Stimulated activated CD8-positive, alpha-beta memory T cell treated with anti-CD3 and anti-CD28 coated beads, Interleukin-15, amount 100 ng/mL, for 24 hours (primary cell): ENCODE data around the gene MSANTD2.
A peak's percentile ranks its signal among the peaks of the same experiment; 100 is the strongest.

Experiments used
- DNase-seq: peaks from one replicate; pipeline ENCODE4 v3.0.0-alpha.2; 2020; ENCODE audit warnings: low read depth

The MSANTD2 gene

DNA sequence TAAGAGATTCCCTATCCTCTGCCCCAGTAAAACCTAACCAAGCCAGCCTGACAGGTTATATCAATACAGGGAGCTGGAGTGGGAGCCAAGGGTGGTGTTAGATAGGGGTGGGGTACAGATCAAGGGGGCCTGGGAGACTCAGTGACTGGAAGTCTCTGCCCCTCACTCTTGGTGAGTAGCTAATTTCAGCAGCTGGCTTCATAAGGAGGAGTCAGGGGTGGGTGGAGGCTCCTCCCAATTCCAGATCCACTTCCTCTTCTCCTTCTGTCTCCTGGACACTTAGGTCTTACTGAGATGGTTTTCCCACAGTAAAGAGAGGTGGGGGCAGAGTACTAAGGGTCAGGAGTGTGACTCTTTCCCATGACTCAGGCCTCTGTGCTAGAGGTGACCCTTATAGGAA, 47.0 kb downstream of the MSANTD2 start:
- no peak for DNase-seq

DNA sequence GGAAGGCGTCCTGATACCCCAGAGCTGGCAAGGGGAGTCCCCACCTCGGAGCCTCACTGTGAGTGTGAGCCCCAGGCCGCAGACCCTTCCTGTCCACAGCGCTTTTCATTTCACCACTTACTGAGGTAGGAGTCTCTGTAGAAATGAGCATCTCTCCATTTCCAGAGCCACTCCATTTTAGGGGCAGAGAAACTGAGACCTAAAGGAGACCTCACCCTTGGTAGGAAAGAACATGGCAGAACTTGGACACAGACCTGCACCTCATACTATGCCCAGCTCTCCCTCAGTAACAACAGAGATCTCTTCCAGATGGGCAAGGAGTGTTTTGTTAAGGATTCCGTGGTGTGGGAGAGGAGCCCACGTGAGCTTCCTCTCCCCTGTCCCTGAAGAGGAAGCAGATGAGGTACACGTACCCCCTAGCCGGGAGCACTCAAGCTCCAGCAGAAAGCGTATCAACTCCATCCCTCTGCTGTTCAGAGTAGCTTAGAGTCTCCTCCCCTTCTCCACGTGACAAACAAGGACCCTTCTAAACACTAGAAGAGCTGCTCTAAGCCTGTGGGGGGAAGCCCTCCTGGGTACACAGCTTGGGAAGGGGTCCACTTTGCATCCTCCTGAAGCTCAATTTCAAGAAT, 47.6 kb downstream of the MSANTD2 start:
- DNase-seq: no peak

DNA sequence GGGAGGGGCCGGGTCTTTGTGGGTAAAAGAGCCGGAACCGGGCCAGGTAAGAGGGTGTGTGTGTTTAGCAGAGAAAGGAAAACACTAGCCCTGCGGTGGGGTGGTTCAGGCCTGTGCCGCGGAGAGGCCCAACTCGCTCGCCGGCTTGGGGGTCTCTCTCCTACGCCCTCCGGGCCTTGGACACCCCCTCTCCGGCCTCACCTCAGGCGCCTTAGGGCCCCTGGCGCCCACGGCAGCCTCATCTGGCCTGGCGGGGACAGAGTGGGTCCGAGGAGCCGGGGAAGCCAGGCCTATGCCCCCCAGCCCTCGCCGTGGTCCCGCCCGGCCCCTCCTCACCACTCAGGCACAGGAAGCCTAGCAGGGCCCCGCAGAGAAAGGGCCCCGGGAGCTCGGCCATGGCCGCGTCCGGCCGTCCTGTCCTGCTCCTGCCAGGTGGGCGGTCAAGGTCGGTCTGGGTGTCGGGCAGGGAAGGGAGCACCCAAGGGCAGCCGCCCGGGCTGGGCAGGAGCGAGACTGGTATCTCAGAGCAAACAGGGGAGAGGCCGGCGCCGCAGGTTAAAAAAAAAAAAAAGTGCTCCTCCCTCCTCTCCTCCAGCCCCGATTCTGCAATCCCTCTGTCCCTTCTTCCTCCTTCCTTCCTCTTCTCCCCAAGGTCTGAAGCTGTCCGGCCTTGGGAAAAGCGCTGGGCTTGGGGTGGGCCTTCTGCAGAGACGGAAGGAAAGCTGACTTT, 48.3 kb downstream of the MSANTD2 start, which contains the start of gene VSIG2:
Gene VSIG2, minus strand, starts transcription at position 515 of the 730 bp plus-strand sequence. Its CDS starts 118 bp downstream, at position 397.
- no peak for DNase-seq

DNA sequence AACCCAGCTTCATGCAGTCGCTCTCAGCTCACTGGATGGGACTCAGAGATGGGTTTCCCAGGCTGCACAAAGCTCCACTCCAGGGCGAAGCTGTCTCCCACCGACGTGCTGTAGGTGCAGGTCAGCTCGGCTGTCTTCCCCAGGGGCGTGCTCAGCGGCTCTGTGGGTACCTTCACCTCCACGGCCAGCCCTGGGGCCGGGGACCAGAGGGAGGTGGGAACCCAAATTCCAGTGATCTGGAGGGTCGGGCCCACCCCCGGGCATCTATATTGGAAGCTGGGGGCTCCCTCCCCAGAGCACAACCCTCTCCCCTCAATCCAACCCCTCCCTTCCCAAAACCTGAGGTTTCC, 48.8 kb downstream of the MSANTD2 start:
- DNase-seq: no peak

DNA sequence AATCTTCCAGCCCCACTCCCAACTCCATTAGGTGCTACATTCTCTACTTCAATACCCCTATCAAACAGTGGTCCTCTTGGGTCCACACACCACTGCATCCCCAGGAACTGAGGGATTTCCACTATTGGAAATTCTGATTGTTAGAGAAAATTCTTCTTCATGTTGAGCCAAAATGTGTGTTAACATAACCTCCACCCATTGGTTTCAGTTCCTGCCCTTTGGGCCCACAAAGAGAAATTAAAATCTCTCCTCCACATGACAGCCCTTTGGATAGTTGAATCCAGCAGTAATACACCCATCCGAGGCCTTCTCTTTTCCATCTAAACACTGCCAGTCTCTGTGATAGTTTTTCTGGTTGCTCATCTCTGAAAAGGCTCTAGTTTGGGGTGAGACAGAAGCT, 50.3 kb downstream of the MSANTD2 start:
- no peak for DNase-seq

DNA sequence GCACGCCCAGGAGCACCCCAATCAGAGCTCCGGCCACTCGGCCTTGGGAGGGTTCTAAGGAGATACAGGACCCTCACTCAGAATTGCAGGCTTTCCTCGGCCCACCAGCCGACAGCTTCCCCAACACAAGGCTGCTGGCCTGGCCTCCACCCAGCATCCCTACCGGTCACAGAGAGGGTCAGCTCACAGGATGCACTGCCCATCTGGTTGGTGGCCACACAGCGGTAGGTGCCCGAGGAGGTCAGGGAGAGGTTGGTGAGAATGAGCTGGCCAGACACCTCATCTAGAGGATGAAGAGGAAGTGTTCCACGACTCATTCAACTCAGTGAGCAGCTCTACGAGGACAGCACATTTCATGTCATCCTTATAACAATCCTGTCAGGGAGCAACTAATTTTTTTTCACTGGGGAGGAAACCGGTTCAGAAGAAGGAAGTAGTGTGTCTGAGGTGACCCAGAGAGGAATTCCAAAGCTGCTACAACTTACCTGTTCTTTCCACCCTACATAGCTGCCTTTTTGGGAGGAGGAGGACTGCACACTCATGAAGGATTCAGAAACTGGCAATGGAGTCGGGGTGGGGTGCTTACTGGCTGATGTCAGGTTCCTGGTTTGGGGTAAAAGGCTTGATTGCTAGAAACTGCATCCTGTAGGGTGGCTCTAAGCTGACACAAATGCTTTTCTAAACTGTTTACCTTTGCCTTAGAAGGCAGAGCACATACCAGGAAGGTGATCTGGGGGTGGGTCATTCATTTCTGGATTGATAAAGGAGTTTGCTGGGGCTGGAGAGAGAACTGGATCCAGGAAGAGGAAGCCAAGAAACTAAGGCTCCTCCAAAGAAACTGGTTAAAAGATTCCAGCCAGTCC, 51.5 kb downstream of the MSANTD2 start:
- DNase-seq: no peak

DNA sequence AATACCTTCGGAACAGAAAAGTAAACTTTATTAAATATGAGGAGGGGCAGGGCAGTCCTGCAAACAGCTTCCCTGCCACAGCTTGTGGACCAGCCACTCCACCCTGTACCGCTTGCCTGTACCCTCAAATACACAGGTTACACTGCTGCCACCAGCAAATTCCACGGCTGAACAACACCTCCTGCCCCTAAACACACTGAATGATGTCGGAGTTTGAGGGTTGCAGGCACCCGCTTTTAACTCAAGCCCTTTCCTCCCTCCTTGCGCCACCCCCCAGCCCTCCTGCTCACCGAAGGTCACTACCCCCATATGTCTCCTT, 52.1 kb downstream of the MSANTD2 start:
- no peak for DNase-seq

DNA sequence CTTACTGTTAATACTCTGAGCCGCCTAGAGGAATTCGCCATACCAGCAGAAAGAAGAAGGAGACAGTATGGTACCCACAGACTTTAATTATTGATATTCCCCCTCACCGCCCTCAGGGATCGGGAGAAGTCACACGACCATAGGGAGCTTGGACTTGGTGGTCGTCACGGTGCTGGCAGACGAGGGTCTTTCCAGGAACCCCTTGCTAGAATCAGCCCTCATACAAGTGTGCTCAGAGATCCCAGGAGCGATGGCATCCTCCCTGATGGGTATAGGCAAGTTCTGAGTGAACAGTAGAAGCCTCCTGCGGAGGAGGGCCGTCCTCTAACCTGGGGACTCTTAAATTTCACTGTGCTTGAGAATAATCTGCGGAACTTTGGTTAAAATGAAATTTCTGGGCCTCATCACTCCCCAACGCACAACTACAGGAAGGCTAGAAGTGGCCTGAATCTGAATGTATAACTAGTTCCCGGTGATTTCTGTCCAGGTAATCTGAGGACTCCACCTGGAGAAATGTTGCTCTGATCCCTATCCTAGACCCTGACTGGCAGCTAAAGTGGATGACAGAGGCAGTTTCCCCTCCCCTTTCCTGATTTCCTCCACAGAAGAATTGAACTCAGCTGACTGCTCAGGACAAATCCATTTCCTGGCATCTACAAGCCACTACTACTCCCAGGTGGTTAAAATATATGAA, 52.7 kb downstream of the MSANTD2 start:
- no peak for DNase-seq

DNA sequence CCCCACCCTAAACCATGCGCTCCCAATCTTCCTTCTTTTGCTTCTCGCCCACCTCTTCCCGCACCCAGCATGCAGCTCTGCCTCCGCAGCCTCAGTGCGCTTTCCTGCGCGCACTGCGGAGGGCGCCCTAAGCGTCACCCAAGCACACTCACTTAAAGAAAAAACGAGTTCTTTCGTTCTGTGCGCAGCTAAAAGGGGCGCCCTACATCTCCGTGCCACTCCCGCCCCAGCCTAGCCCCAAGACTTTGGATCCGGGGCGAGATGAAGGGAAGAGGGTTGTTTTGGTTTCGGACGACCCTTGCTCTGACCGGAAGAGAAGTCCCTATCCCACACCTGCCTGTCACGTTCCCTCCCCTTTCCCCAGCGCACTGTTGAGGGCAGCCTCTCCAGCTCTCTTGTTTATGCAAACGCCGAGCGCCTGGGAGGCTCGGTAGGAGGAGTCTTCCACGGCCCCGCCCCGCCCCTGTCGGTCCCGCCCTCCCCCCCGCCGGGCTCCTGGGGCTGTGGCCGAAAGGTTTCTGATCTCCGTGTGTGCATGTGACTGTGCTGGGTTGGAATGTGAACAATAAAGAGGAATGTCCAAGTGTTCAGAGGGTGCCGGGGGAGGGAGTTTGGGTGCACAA, 53.5 kb downstream of the MSANTD2 start:
- peak; percentile 53 for DNase-seq

DNA sequence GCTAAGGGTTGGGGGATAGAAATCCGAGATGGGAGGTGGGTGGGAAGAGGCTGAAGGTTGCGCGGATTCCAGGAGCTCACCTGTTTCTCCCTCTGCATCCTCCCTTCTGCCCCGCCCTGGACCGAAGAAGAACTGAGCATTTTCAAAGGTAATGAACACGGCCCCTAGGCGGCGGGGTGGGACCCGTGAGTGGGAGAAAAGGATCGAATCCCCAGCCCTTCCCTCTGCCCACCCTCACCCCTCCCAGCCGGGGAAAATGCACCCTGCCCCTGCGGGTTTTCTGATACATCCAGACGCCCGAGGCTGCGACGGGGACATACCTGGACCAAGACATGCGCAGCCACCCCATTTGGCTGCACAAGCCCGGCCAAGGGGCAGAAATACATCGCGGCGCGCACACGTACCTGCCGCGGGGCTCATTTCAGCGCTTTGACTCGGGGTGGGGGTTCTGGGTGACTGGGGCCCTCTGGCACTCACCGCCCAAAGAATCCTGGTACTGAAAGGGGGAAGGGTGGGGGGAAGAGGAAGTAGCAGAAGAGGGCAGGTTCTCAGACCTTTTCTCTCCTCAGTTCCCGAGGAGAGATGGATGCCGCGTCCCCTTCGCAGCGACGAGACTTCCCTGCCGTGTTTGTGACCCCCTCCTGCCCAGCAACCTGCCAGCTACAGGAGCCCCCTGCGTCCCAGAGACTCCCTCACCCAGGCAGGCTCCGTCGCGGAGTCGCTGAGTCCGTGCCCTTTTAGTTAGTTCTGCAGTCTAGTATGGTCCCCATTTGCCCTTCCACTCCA, 54.2 kb downstream of the MSANTD2 start:
- DNase-seq: peak; percentile 6

DNA sequence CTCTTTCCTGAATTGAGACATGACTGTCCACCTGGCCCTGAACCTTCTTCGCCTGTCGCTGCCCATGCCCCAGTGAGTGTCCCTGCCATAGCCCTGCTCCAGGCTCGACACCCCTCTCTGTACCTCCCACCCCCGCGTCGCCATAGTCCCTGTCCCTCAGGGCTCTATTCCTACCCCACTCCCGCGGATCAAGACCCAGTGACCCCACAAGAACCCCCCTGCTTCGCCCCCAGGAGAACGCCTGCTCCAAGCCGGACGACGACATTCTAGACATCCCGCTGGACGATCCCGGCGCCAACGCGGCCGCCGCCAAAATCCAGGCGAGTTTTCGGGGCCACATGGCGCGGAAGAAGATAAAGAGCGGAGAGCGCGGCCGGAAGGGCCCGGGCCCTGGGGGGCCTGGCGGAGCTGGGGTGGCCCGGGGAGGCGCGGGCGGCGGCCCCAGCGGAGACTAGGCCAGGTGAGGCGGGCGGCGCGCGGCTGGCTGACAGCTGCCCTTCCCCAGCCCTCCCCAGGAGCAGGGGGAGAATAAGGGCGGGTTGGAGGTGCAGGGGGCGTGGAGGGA, 54.9 kb downstream of the MSANTD2 start:
- no peak for DNase-seq

DNA sequence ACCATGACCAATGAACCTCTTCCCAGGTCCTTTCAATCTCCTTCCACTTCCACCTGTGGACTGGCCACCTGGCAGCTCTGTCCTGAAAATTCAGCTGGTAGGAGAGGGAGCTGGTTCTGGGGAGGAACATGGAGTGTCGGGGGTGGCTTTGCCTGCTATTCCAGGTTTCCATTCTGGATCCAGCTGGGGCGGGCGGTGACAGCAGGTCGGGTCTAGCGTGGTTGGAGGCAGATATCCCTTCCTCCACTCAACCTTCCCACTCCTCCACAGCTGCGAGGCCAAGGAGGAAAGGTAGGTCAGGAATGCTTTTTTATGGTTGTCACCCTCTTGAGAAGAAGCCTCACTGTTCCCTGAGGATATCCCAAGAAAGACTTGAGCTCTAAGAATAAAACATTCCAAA, 57.2 kb downstream of the MSANTD2 start:
- DNase-seq: no peak

DNA sequence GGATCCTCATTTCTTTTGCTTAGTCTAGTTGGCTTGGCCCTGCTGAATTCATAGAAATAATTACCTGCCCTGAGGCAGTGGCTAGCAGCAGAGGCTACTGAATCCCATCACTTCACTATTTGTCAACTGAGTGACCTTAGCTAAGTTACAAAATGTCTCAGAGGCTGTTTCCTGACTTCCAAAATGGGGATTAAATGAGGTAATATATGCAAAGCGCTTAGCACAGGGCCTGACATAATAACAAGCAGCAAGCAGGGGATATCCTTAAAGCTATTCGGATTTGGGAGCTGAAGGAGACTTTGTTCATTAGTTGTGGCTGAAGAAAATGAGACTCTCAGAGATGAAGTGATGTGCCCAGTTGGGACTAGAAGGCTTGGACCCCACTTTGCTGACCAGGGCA, 57.7 kb downstream of the MSANTD2 start:
- no peak for DNase-seq

DNA sequence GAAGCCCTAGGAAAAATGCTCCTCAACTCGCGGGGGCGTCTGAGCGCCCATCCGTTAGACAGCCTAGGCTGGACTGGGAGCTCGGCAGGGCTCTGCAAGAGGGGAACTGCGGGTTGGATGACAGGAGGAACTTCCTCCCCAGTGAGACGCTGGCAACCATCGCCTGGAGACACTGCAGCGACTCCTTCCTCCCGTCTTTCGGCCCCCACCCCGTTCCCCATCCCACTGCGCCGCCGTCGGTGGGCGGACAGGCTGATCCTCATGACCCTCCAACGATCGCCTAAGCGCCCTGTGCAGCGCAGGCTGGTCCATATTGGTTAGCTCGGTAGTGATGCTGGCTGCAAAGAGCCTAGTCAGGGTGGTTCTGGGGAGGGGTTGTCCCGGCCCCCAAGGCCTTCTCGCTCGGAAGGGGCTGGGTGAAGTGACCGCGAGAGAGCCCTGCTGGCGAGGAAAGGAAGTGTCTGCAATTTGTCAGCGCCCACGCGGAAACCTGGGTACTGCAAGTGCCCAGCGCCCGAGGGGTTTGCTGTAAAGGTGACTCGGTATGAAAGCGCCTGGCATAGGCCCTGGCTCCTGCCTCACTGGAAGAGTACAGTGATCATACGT, 59.8 kb downstream of the MSANTD2 start:
- DNase-seq: peak; percentile 13

DNA sequence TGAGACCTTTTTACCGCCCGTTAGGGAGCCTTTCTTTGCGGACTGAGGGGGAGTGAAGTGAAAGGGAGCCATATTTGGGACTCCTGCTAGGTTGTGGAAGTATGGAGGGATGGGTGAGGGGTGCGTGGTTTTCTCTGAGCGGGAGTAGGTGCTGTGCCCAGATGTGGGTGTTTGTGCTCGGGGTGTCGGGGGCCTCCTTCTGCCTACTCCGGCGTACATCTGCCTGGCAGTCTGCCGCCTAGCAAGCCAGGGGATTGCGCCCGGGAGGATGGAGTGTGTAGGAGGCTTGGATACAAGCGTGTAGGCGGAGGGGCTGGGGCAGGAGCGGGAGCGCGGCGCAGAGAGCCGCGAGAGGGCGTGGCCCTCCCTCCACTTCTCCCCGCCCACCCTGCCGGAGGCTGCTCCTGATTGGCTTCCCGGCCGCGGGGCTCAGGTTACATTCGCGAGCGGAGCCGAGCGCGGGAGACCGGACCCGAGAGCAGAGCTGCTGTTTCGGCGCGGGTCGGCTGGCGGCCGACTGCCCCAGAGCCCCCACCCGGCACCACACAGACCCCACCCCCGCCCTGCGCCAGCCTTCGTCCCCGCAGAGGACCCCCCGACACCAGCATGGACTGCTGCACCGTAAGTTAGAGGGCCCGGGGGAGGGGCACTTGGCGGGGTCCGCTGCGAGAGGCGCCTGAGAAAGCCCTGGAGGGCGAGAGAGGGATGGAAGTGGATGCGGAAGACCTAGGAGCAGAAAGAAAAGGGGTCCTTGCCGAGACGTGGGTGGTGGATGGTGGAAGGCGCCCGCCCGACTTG, 60.5 kb downstream of the MSANTD2 start, which contains the start of gene NRGN:
Gene NRGN, plus strand, starts transcription at position 464 of the 798 bp plus-strand sequence. Its CDS starts 143 bp downstream, at position 607.
- peak; percentile 59 for DNase-seq

DNA sequence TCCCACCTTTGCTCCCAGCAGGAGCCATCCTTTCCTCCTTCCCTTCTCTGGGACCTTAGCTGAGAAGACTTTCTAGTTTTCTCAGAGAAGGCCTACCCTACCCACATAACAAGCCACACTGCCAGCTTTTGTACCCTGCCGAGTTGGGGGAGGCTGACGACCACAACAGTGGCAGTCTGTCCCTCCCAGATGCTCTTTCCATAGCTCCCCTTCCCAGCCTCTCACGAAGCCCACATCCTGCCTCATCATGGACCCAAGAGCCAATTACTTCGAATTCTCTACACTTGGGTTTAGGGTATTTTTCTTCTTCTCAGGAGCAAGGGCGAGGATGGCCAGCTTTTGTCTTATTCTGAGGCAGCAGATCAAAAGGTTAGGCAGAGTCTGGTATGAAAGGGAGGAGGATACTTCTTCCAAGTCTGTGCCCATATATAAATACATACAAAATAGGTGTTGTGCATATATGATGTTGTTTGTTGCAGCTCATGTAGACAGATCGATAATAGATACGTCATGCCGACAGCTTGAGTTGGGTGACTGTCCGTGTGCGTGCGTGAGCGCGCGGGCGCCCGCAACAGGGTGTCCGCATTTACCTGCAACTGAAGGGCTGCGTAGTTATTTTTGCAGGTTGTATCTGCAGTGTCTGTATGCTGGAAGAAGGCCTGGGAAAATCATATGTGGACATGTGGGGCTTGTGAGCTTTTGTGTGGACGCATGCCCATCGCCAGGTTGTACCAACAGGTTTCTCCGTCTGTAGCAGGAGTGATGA, 61.3 kb downstream of the MSANTD2 start:
- no peak for DNase-seq

DNA sequence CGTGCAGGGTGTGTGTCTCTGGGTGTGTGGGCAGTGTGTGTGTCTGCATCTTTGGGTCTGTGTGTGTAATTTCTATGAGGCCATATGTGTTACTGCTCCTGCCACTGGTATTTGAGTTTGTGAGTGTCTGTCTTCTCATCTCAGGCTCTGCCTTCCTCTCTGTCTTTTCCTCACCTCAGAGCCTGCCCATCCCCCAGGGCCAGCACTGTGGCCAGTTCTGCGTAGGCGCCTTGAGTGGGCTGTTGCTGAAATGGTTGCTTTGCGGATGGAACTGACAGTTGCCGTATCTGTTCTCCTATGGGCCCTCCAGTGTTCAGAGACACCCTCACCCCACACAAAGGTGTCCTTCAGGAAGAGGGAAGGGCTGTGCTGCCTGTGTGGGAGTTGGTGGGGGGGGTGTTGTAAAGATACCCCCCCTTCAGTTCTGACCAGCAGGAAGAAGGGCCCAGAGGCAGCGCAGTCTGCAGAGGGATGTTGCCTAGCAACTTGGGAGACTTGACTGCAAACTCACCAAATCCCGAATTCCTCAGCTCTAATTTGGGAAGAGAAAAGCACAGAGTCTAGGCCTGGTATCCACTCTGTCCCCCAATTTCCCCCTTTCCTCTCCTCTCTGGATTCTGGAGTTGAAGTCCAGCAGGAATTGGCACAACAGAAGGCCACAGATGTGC, 62.4 kb downstream of the MSANTD2 start:
- DNase-seq: no peak

DNA sequence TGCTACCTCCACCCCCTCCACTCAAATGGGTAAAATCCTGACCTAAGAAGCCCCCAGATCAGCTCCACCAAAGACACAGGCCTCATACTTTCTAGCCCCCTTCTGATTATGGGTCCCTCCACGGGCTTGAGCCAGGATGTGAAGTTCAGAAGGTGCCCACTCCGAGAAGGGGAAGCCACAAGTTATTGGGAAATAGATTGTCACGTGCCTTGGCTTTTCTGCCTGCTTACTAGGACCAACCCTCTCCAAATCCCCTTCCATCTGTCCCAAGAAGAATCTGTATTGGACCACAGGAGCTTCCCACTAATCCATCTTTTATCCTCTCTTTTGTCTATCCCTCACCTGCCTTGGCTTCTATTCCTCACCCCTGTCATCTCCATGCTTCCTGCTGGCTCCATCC, 63.5 kb downstream of the MSANTD2 start:
- no peak for DNase-seq
